SU-DHL-6 (cell line): ENCODE data around the gene SH3RF3.

Experiments used
- H2AFZ ChIP-seq: fragments of 200-600 bp; sonication (generic); 2 replicates; pipeline ENCODE4 v1.6.1; 2014; ENCODE audit warnings: low read depth, mild to moderate bottlenecking, moderate library complexity, mixed read lengths, antibody characterized with exemption, low read length; ENCODE audit not compliant: severe bottlenecking
- H3F3A ChIP-seq: fragments of 200-600 bp; shearing (Covaris generic); 2 replicates; pipeline ENCODE4 v1.6.0; 2016; ENCODE audit warnings: antibody characterized with exemption, mild to moderate bottlenecking; ENCODE audit not compliant: insufficient read depth
- H3K27ac ChIP-seq: fragments of 200-600 bp; sonication (generic); 2 replicates; pipeline ENCODE4 v1.5.1; 2016; ENCODE audit warnings: low read depth, mild to moderate bottlenecking, low read length, moderate library complexity, mixed read lengths
- H3K27me3 ChIP-seq: fragments of 200-600 bp; sonication (generic), shearing (Covaris generic); 2 replicates; pipeline ENCODE4 v1.6.0; 2014; ENCODE audit warnings: mild to moderate bottlenecking, low read length
- H3K36me3 ChIP-seq: fragments of 200-600 bp; sonication (generic); 2 replicates; pipeline ENCODE4 v1.6.1; 2014; ENCODE audit warnings: mild to moderate bottlenecking, low read length, mixed read lengths
- H3K4me2 ChIP-seq: fragments of 300-600, 200-600 bp; shearing (Covaris generic), sonication (generic); 2 replicates; pipeline ENCODE4 v1.6.0; 2014; ENCODE audit warnings: low read length, low read depth, mild to moderate bottlenecking; ENCODE audit not compliant: poor library complexity, severe bottlenecking
- H3K4me3 ChIP-seq: fragments of 200-600 bp; sonication (generic); 2 replicates; pipeline ENCODE4 v1.5.1; 2014; ENCODE audit warnings: antibody characterized with exemption, low read length, mild to moderate bottlenecking, mixed read lengths; ENCODE audit not compliant: insufficient read depth, poor library complexity, severe bottlenecking
- H3K79me2 ChIP-seq: fragments of 200-600 bp; sonication (generic); 2 replicates; pipeline ENCODE4 v1.6.1; 2014; ENCODE audit warnings: mild to moderate bottlenecking, low read length, moderate library complexity; ENCODE audit not compliant: insufficient read depth
- H3K9ac ChIP-seq: fragments of 200-600 bp; sonication (generic); 2 replicates; pipeline ENCODE4 v1.7.0; 2014; ENCODE audit warnings: mild to moderate bottlenecking, low read length
- H3K9me2 ChIP-seq: fragments of 200-600 bp; sonication (generic); replicated peaks from 2 replicates; pipeline ENCODE4 v1.6.1; 2014; ENCODE audit warnings: low read length; ENCODE audit not compliant: insufficient read depth
- H3K9me3 ChIP-seq: fragments of 200-600 bp; sonication (generic); 2 replicates; pipeline ENCODE4 v1.6.1; 2014; ENCODE audit warnings: low read length, mixed read lengths; ENCODE audit not compliant: insufficient read depth
- H4K20me1 ChIP-seq: fragments of 200-600 bp; sonication (generic); 2 replicates; pipeline ENCODE4 v1.6.1; 2014; ENCODE audit warnings: low read depth, mild to moderate bottlenecking, antibody characterized with exemption, low read length, moderate library complexity, mixed read lengths
- CTCF ChIP-seq: fragments of 200-600 bp; sonication (generic); IDR thresholded peaks from one replicate; pipeline ENCODE4 v1.5.1; 2017; ENCODE audit warnings: antibody characterized with exemption, mild to moderate bottlenecking, low read length, moderate library complexity; ENCODE audit not compliant: insufficient read depth, poor library complexity, severe bottlenecking
- EZH2phosphoT487 ChIP-seq: fragments of 200-600 bp; sonication (generic), shearing (Covaris generic); conservative IDR thresholded peaks from 2 replicates; pipeline ENCODE4 v1.6.1; 2018; ENCODE audit warnings: mild to moderate bottlenecking, antibody characterized with exemption, low read length, moderate library complexity, mixed read lengths

The SH3RF3 gene

GRCh38 chr2:109513230-109513629, 384.2 kb downstream of the SH3RF3 start:
- H3K4me2 ChIP-seq = no peak overlapping the region
- H3K27me3 ChIP-seq = no peaks in the 10 kb centered on the region
- no peak overlapping the region for H2AFZ ChIP-seq
- no peak overlapping the region for H3K27ac ChIP-seq
- H3K9me3 ChIP-seq = no peaks in the 10 kb centered on the region
- H3K36me3 ChIP-seq = no peaks in the 10 kb centered on the region
- H3K4me3 ChIP-seq = no peak overlapping the region
- H3K9me2 ChIP-seq = no peaks in the 10 kb centered on the region
- no peak overlapping the region for H3K9ac ChIP-seq
- H4K20me1 ChIP-seq = no peaks in the 10 kb centered on the region
- no peak for TF ChIP-seq EZH2phosphoT487
- TF ChIP-seq CTCF = no peak
- H3K79me2 ChIP-seq = no peaks in the 10 kb centered on the region
- no peaks in the 10 kb centered on the region for H3F3A ChIP-seq

DNA sequence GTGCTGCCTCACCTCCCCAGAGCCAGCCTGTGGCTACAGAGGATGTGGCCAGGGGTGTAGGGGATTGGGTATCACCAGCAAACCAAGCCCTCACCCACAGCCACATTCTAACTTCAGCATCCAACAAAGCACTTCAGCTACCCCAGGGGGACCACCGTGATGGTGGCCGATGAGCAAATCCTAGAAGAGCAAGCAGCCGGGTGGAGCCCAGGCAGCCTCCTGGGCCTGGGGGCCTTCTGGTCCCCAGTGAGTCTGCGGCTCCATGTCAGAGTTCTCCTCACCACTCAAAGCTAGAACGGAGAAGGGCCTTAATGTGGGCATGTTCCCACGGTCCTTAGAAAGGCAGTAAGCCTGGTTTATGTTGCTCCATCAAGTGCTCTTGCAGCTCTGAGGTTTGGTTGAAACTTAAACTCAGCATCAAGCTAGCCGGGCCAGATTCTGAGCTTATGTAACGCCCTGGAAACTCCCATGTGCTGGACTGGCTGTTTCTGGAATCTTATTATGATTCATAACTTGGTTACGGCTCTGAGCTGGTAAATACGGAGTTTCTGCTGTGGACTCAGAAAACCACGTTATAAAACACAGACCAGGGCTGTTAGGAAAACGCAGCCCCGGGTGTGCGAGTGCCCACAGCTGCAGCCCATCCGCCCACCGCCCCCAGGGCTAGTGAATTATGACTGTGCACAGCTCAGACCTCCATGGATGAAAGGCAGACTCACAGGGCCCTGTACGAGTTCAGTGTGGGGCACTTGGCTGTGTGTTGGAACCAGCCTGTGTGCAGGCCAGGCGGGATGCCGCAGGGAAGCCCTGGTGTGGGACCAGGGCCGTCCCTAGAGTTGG, 385.0 kb downstream of the SH3RF3 start:
- H3K4me3 ChIP-seq = no peak overlapping the region
- H3K9me2 ChIP-seq = no peaks in the 10 kb centered on the region
- no peaks in the 10 kb centered on the region for H4K20me1 ChIP-seq
- H3K79me2 ChIP-seq = no peaks in the 10 kb centered on the region
- H3F3A ChIP-seq = no peaks in the 10 kb centered on the region
- H3K4me2 ChIP-seq = no peak overlapping the region
- no peak overlapping the region for H3K9ac ChIP-seq
- no peak overlapping the region for H2AFZ ChIP-seq
- no peaks in the 10 kb centered on the region for H3K36me3 ChIP-seq
- no peaks in the 10 kb centered on the region for H3K27me3 ChIP-seq
- H3K27ac ChIP-seq = no peak overlapping the region
- no peaks in the 10 kb centered on the region for H3K9me3 ChIP-seq
- no peak for TF ChIP-seq CTCF

DNA sequence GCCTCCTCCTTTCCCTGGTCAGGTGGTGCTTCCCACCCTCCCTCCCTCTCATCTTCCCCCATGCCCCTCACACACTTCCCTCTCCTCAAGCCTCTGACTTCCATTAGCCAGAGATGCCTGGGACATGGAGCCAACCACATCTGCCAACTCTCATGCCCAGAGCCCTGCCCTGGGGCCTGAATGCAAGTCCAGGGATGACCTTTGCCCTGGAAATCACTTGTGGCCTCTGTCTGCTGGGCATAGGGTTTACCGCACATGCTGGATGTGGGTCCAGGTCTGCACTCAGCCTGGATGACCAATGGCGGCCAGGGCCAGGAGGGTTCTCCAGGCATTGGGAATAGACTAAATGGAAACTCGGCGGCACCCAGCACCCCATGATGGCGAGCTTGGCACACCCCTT, 385.9 kb downstream of the SH3RF3 start:
- no peak overlapping the region for H3K4me3 ChIP-seq
- no peaks in the 10 kb centered on the region for H3K9me2 ChIP-seq
- TF ChIP-seq EZH2phosphoT487 (no peak), CTCF (no peak)
- H3K36me3 ChIP-seq = no peaks in the 10 kb centered on the region
- no peak overlapping the region for H2AFZ ChIP-seq
- H4K20me1 ChIP-seq = no peaks in the 10 kb centered on the region
- H3K79me2 ChIP-seq = no peaks in the 10 kb centered on the region
- H3K9me3 ChIP-seq = no peaks in the 10 kb centered on the region
- no peaks in the 10 kb centered on the region for H3F3A ChIP-seq
- no peak overlapping the region for H3K4me2 ChIP-seq
- no peak overlapping the region for H3K27ac ChIP-seq
- no peak overlapping the region for H3K9ac ChIP-seq
- H3K27me3 ChIP-seq = no peaks in the 10 kb centered on the region
